A549 (cell line): ENCODE data around the gene OR2V1. TPM values are rescaled to one million over a fixed set of nuclear protein-coding genes. Genes with fewer than 3 reads are reported as not detected.
"Not testable (repeated sequence)": the region's sequence is repeated elsewhere in the genome, so short reads cannot be mapped to it uniquely, and the experiment has no call there.

Experiments
- ATAC-seq, 2 experiments: fragments of 200-7000 bp in 1 of 2; fragments of >200 bp in 1 of 2; cut with Nextera tagmentation in 1 of 2; cut with Tn5 transposase in 1 of 2; 3 replicates each; pipeline versions ENCODE4 v1.8.0 to v1.9.1; 2018 to 2020; ENCODE audit warnings: mild to moderate bottlenecking in 1 of 2, moderate library complexity in 1 of 2
- CTCF ChIA-PET: fragments of 300-600 bp; sonication (Branson Sonifier 250); formaldehyde crosslinking; extraction: SDS; loops from one replicate; lab custom pipeline; 2021; ENCODE audit warnings: antibody characterized with exemption, inconsistent platforms; lab: Yijun Ruan, JAX
- POLR2A ChIA-PET: fragments of 350-600 bp; formaldehyde crosslinking; extraction: SDS; loops from one replicate; lab custom pipeline; 2021; ENCODE audit warnings: antibody characterized with exemption, inconsistent platforms; lab: Yijun Ruan, JAX
- DNase-seq, 2 experiments: peaks; one replicate each; pipeline versions ENCODE4 v3.0.0 to v3.0.0-alpha.2; 2011 to 2016; ENCODE audit warnings: low read depth in 1 of 2, low spot score in 1 of 2
- FAIRE-seq: peaks from 2 replicates; lab custom pipeline; 2011; peaks lifted over from hg19 to GRCh38; lab: Jason Lieb, UNC
- H3K27ac ChIP-seq, 2 experiments: fragments of >200 bp; sonication (Bioruptor Twin); formaldehyde crosslinking; 3 replicates each; pipeline ENCODE4 v1.5.1; 2016 to 2017
- H3K4me1 ChIP-seq: fragments of >200 bp; sonication (Bioruptor Twin); formaldehyde crosslinking; 3 replicates; pipeline ENCODE4 v1.6.1; 2016
- H3K4me2 ChIP-seq: fragments of >200 bp; sonication (Bioruptor Twin); formaldehyde crosslinking; 3 replicates; pipeline ENCODE4 v1.6.1; 2016
- H3K4me3 ChIP-seq: fragments of >200 bp; sonication (Bioruptor Twin); formaldehyde crosslinking; 3 replicates; pipeline ENCODE4 v1.5.1; 2016
- H3K9me3 ChIP-seq: fragments of >200 bp; sonication (Bioruptor Twin); formaldehyde crosslinking; 3 replicates; pipeline ENCODE4 v1.6.1; 2016
- CBX8 ChIP-seq: fragments of 200-600 bp; sonication (generic); IDR thresholded peaks from 2 replicates; pipeline ENCODE4 v1.6.1; 2016
- EHF ChIP-seq: fragments of 250-450 bp; sonication (Bioruptor Pico); IDR thresholded peaks from 2 replicates; pipeline ENCODE4 v1.5.0; 2020; ENCODE audit warnings: mild to moderate bottlenecking
- FOSL2 ChIP-seq, 2 experiments: fragments of 450-650 bp in 1 of 2; fragments of >200 bp in 1 of 2; sonication (Bioruptor Twin) in 1 of 2; formaldehyde crosslinking; IDR thresholded peaks; 2 replicates each; pipeline versions ENCODE4 v1.5.0 to v1.6.1; 2016 to 2020; ENCODE audit warnings: mild to moderate bottlenecking in 1 of 2, moderate library complexity in 1 of 2
- FOXS1 ChIP-seq: fragments of 250-450 bp; sonication (Bioruptor Pico); IDR thresholded peaks from 2 replicates; pipeline ENCODE4 v1.5.0; 2020; ENCODE audit warnings: mild to moderate bottlenecking, moderate library complexity
- GATA3 ChIP-seq: IDR thresholded peaks from 2 replicates; pipeline ENCODE4 v1.6.1; 2012; ENCODE audit warnings: borderline replicate concordance
- MAFK ChIP-seq: fragments of 450-650 bp; IDR thresholded peaks from 2 replicates; pipeline ENCODE4 v1.6.1; 2014; ENCODE audit not compliant: partially characterized antibody
- NFE2L2 ChIP-seq: fragments of 150-350 bp; conservative IDR thresholded peaks from 2 replicates; pipeline ENCODE4 v1.6.1; 2014; ENCODE audit warnings: low read length
- RCOR1 ChIP-seq: fragments of 150-350 bp; IDR thresholded peaks from 2 replicates; pipeline ENCODE4 v1.6.1; 2014; ENCODE audit warnings: antibody characterized with exemption, low read length, low read depth
- ZNF302 ChIP-seq: fragments of 250-450 bp; sonication (Bioruptor Pico); IDR thresholded peaks from 2 replicates; pipeline ENCODE4 v1.9.0; 2021; ENCODE audit warnings: inconsistent platforms, mild to moderate bottlenecking, moderate library complexity
- WGBS: methylation state at CpG from one replicate; pipeline ENCODE4 v1.1.6; 2017; ENCODE audit errors: missing lambda C conversion rate; 5-methylcytosine and 5-hydroxymethylcytosine counted together
- polyA plus RNA-seq, 4 experiments: library from polyadenylated mRNA; depleted of rRNA in 3 of 4; stranded (reverse); fragments of >200 nt; fragmentation: RNase III in 1 of 4; extraction: RNeasy Plus Mini Kit Qiagen cat#74134 plus additional on column Dnase treatment in 1 of 4; gene quantifications; 2 replicates in 3 of 4; 3 replicates in 1 of 4; pipeline ENCODE4 v1.2.3, GENCODE V29; 2011 to 2017
- TF ChIP-seq, protein P1 (sequence below): fragments of 250-450 bp; sonication (Bioruptor Pico); IDR thresholded peaks from 2 replicates; pipeline ENCODE4 v1.5.0; 2021; ENCODE audit warnings: mild to moderate bottlenecking, moderate library complexity, borderline replicate concordance

Gene OR2V1
- polyA plus RNA-seq, 2 of the 4 experiments (the other 2 are of a cell fraction), result not detected

DNA sequence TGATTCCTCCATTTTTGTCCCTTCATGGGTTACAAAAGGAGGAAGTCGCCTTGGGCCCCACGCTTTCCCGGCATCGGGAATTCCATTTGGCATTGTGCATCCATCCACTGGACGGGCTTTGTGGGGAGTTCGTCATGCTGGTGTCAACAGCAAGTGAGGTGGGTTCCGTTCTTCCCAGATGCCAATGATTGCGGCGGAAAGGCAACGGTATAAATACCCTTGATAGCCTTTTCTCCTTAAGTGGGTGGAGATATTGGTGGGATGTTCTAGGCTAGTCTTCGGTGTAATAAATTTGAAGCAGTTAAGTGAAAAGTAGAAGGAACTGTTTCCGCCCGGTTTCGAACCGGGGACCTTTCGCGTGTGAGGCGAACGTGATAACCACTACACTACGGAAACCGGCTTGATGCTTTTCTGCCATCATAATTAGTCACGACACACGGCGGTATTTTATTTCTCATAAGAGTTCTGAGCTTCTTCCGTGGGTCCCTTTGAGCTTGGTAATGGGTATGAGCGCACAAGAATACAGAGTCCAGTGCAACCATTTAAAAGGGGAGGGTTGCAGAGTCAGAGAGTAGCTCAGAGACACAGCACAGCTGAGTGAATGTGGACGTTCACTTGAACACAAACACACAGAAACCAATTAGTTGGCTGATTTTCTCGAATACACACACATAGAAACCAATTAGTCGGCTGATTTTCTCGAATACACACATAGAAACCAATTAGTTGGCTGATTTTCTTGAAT lies 28.9 kb downstream of the OR2V1 start:
- CTCF ChIA-PET, result not testable (repeated sequence)

DNA sequence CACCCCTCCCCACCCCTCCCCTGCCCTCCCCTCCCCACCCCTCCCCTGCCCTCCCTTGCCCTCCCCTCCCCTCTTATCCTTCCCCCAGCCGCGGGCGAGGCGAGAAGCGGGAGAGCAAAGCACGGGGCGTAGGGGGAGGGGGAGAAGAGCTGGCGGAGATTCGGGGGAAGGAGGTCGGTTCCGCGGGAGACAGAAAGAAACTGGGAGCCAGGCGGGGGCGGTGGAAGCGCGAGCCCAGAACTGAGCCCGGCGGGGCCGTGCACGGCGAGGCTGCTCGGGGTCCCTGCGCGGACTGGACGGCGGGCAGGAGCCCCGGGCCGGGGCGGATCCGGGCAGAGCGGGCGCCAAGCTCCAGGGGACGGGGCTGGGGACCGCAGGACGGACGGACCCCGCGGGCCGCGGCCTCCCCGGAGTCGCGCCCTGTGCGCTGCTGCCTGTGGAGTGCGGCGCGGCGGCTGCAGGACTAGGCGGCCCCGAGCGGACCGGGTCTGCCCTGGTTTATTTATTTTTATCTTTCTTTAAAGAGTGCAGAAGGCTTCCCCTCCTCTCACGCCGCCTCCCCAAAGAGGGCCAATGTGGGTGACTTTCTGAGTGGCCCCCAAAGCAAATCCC lies 29.8 kb downstream of the OR2V1 start:
- Histone ChIP-seq H3K27ac (peak overlapping the region; percentile 76 to 79), H3K4me3 (peak overlapping the region; percentile 45), H3K4me2 (peak overlapping the region; percentile 50; the same call in 1 of the 3 replicates)
- peak; percentile 7 to 10 for ATAC-seq
- H3K4me1 ChIP-seq, H3K9me3 ChIP-seq, POLR2A ChIA-PET, DNase-seq, CTCF ChIA-PET, FAIRE-seq: not testable (repeated sequence)
- WGBS, result no CpG with 5 or more reads among the region's 54 CpGs

More for the DNA sequence above, 28.9 kb downstream of the OR2V1 start:
- H3K4me1 ChIP-seq, H3K4me3 ChIP-seq, H3K4me2 ChIP-seq, H3K27ac ChIP-seq, H3K9me3 ChIP-seq, DNase-seq, POLR2A ChIA-PET: not testable (repeated sequence)
- WGBS, result no CpG with 5 or more reads among the region's 30 CpGs
- ATAC-seq (peak; percentile 62 to 74), FAIRE-seq (peak; percentile 100)

DNA sequence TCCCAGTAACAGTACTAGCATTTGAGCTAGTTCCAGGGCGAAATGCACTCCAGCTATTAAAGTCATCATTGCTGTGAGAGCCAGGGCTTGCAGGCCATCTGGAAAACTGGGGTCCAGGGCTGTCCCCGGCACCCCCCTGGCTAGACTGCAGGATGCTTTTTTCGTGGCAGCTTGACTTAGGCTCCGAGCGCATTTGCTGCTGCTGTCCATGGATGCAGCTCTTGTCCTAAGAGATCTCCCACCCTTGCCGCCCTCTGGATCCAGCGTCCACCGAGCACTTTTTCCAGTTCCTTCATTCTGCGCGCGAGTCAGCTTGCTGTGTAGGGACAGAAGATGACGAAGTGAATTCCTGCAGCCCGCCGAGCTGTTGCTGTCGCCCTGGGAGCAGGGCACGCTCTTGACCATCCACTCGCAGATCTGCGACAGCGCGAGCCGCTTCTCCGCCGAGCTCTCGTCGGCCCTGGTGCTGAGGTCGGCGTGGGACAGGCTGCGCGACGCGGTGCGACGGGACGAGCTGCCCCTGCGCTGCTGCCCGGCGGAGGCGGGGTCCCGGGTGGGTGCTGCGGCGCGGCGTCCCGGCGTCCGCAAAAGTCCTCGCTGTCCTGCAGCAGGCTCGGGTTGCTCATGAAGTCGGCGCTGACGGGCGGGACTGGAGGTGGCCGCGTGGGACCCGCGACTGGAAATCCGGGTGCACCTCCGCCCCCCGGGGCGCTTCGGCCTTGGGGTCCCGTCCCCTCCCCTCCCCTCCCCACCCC lies 30.7 kb downstream of the OR2V1 start:
- no peaks in the 10 kb centered on the region for H3K9me3 ChIP-seq
- 0 out of 3 replicates have a peak, but pooled peaks cover 6% of the 10 kb centered on the region for H3K4me1 ChIP-seq
- DNase-seq (no peak), FAIRE-seq (no peak), ATAC-seq (no peak)
- 89% methylated on average over 62 of the region's 62 CpGs for WGBS
- H3K4me3 ChIP-seq, result no peak overlapping the region
- H3K27ac ChIP-seq, result peak overlapping the region in 1 of 2 experiments; percentile 24; a peak in 1 of 6 replicates
- TF ChIP-seq CBX8, result no peak
- TF ChIP-seq NFE2L2, result no peak
- TF ChIP-seq RCOR1, result no peak
- CTCF ChIA-PET, result interaction anchor here (0.6 to 2.0 kb wide), 10 partner anchors 15 to 317 kb away, joined by 3 to 8 read pairs (median 4); no protein-coding TSS in a partner anchor
- POLR2A ChIA-PET, result no interaction called here
- H3K4me2 ChIP-seq, result no peak overlapping the region

DNA sequence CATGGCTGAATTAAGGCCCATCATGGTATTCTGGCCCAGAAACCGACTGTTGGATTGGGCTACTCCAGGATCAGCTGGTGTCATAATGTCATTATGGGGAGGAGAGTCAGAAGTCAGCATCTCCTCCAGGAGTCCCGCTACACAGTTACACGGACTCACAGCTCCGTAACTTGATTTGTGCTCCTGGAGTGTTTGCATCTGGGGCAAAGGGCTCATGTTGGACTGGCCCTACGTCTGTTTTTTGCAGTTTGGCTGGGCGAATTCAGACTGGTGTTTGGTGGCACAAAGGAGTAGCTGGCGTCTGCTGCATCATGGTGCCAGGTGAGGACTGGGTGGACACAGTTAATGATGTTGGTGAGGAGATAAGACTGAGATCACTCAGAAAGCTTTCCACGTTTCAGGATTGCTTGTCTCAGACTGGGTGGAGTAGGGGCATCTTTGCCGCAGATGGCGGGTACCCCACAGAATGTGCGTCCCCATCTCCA lies 31.3 kb downstream of the OR2V1 start:
- H3K9me3 ChIP-seq, result no peaks in the 10 kb centered on the region
- TF ChIP-seq, protein P1, sequence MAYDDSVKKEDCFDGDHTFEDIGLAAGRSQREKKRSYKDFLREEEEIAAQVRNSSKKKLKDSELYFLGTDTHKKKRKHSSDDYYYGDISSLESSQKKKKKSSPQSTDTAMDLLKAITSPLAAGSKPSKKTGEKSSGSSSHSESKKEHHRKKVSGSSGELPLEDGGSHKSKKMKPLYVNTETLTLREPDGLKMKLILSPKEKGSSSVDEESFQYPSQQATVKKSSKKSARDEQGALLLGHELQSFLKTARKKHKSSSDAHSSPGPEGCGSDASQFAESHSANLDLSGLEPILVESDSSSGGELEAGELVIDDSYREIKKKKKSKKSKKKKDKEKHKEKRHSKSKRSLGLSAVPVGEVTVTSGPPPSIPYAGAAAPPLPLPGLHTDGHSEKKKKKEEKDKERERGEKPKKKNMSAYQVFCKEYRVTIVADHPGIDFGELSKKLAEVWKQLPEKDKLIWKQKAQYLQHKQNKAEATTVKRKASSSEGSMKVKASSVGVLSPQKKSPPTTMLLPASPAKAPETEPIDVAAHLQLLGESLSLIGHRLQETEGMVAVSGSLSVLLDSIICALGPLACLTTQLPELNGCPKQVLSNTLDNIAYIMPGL (CRISPR knock-in tag), result no peak
- TF ChIP-seq FOSL2 (IDR thresholded peaks at IDR 0.05), result no peak
- no peak for TF ChIP-seq FOSL2 (CRISPR knock-in tag; IDR thresholded peaks at IDR 0.05)
- no peak for TF ChIP-seq EHF
- no peak for TF ChIP-seq MAFK
- no peak for TF ChIP-seq FOXS1 (CRISPR knock-in tag)
- no peak for TF ChIP-seq ZNF302
- TF ChIP-seq GATA3, result no peak
- TF ChIP-seq, all 56 proteins: peak for 0
- ATAC-seq (no peak), FAIRE-seq (no peak), DNase-seq (no peak)
- CTCF ChIA-PET, result interaction anchor here (0.6 to 2.0 kb wide), 10 partner anchors 15 to 316 kb away, joined by 3 to 8 read pairs (median 4); no protein-coding TSS in a partner anchor
- 87% methylated on average over 11 of the region's 11 CpGs for WGBS
- H3K4me1 ChIP-seq, result 0 out of 3 replicates have a peak, but pooled peaks cover 6% of the 10 kb centered on the region
- POLR2A ChIA-PET, result no interaction called here
- H3K4me2 ChIP-seq, result no peak overlapping the region
- H3K4me3 ChIP-seq, result no peak overlapping the region
- H3K27ac ChIP-seq, result peak overlapping the region in 1 of 2 experiments; percentile 79; a peak in 1 of 6 replicates
